ENCODE measurements around the gene MFN2. TPM values are rescaled to one million over a fixed set of nuclear protein-coding genes. Genes with fewer than 3 reads are reported as not detected.

The MFN2 gene
- total and polyA plus RNA-seq, 9 of the 15 experiments (the other 6 are each of a cell fraction or from before 2014, with no cell fraction given) = 10.5 to 158 (median 87.1) TPM

- H4K20me1 ChIP-seq (replicated peaks; ENCODE audit: control insufficient read depth, insufficient read depth, low read length) = no peaks in the 10 kb centered on the region
- DNase-seq (ENCODE audit: extremely low read depth in 1 of 4, low spot score in 3 of 4) (peak in 1 of 4 experiments; percentile 33), FAIRE-seq (no peak), ATAC-seq (no peak)
- peaks cover 18% of the 10 kb centered on the region for H3K79me2 ChIP-seq (ENCODE audit: control insufficient read depth, insufficient read depth, low read length)
- peaks cover 3% of the 10 kb centered on the region for H3K9me1 ChIP-seq (ENCODE audit: control insufficient read depth, insufficient read depth, low read length)
- BruUV-seq (replicated peaks) = no TSS peak
- peaks cover 31% of the 10 kb centered on the region for H3K36me3 ChIP-seq (ENCODE audit: control insufficient read depth, insufficient read depth, low read length)
- H2AFZ ChIP-seq (ENCODE audit: low read depth, low read length) = no peak overlapping the region
- no peak overlapping the region for H3K9ac ChIP-seq (ENCODE audit: insufficient read depth in 1 of 2, low read depth in 2 of 2, low read length in 2 of 2)
- H3K9me3 ChIP-seq (replicated peaks; ENCODE audit: control insufficient read depth, insufficient read depth, low read depth, low read length) = no peaks in the 10 kb centered on the region
- peak overlapping the region; percentile 8; the same call in 1 of the 3 replicates for H3K27ac ChIP-seq (ENCODE audit: extremely low read depth, low read depth, low read length)
- WGBS (ENCODE audit: insufficient coverage, low coverage, missing lambda C conversion rate) = 83% methylated on average over 1 of the region's 3 CpGs
- ChIA-PET POLR2A (interaction anchor here (0.7 to 5.2 kb wide), 3 partner anchors 11 to 212 kb away, joined by 3 to 23 read pairs (median 5); no protein-coding TSS in a partner anchor), CTCF (ENCODE audit: low intra/inter-chr PET ratio) (no interaction called here)
- peaks cover 42 to 55% of the 10 kb centered on the region in 2 experiments for H3K4me1 ChIP-seq (replicated peaks in 1 of 2; ENCODE audit: control insufficient read depth in 2 of 2, insufficient read depth in 2 of 2, low read length in 2 of 2)
- no peak overlapping the region for H3K4me2 ChIP-seq (ENCODE audit: insufficient read depth, low read length)
- in situ Hi-C loops (cut with MboI) (no loop called here), intact Hi-C loops (cut with micrococcal nuclease) (loop anchor here (5.0 kb wide), 3 partner anchors 61 to 109 kb away; partner anchors contain the start of gene PLOD1)
- no peaks in the 10 kb centered on the region for H3K27me3 ChIP-seq (ENCODE audit: control insufficient read depth in 2 of 2, insufficient read depth in 2 of 2, low read length in 2 of 2)
- no peak overlapping the region for H3K4me3 ChIP-seq
- TF ChIP-seq RCOR1 (IDR thresholded peaks at IDR 0.05; ENCODE audit: borderline replicate concordance in 1 of 2, low read depth in 2 of 2, low read length in 2 of 2) = 0 out of 4 replicates have a peak, but pooled peaks of 1 of the 2 experiments have one; percentile 22
- TF ChIP-seq HDAC1 (IDR thresholded peaks at IDR 0.05) = 0 out of 4 replicates have a peak, but pooled peaks of 1 of the 2 experiments have one; percentile 13
- TF ChIP-seq MBD1 (CRISPR knock-in tag; IDR thresholded peaks at IDR 0.05) = no peak
- peak; percentile 67 to 78 for TF ChIP-seq KDM1A (IDR thresholded peaks at IDR 0.05)
- no peak; the same call in 1 of the 2 replicates for TF ChIP-seq CBX1 (IDR thresholded peaks at IDR 0.05; ENCODE audit: low read depth)
- TF ChIP-seq NR1H2 (CRISPR knock-in tag; IDR thresholded peaks at IDR 0.05) = no peak
- no peak for TF ChIP-seq BRF2 (IDR thresholded peaks at IDR 0.05; ENCODE audit: borderline replicate concordance, insufficient read depth, insufficient read length)
- TF ChIP-seq RBM25 (IDR thresholded peaks at IDR 0.05; ENCODE audit: low read depth, low read length, severe bottlenecking) = peak; percentile 87
- no peak for TF ChIP-seq GATAD2B (IDR thresholded peaks at IDR 0.05; ENCODE audit: borderline replicate concordance)
- TF ChIP-seq GTF2E2 (tag; IDR thresholded peaks at IDR 0.05) = no peak
- TF ChIP-seq, protein P1, sequence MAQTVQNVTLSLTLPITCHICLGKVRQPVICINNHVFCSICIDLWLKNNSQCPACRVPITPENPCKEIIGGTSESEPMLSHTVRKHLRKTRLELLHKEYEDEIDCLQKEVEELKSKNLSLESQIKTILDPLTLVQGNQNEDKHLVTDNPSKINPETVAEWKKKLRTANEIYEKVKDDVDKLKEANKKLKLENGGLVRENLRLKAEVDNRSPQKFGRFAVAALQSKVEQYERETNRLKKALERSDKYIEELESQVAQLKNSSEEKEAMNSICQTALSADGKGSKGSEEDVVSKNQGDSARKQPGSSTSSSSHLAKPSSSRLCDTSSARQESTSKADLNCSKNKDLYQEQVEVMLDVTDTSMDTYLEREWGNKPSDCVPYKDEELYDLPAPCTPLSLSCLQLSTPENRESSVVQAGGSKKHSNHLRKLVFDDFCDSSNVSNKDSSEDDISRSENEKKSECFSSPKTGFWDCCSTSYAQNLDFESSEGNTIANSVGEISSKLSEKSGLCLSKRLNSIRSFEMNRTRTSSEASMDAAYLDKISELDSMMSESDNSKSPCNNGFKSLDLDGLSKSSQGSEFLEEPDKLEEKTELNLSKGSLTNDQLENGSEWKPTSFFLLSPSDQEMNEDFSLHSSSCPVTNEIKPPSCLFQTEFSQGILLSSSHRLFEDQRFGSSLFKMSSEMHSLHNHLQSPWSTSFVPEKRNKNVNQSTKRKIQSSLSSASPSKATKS (CRISPR knock-in tag; IDR thresholded peaks at IDR 0.05) = no peak
- TF ChIP-seq ZNF507 (tag; conservative IDR thresholded peaks at IDR 0.05) = no peak
- TF ChIP-seq ZZZ3 (IDR thresholded peaks at IDR 0.05) = no peak
- no peak for TF ChIP-seq HBP1 (CRISPR knock-in tag; IDR thresholded peaks at IDR 0.05)
- no peak for TF ChIP-seq SAFB2 (IDR thresholded peaks at IDR 0.05; ENCODE audit: borderline replicate concordance, low read depth, low read length, severe bottlenecking)
- peak; percentile 97 for TF ChIP-seq BCOR (IDR thresholded peaks at IDR 0.05)
- TF ChIP-seq TRIM24 (IDR thresholded peaks at IDR 0.05) = peak in 1 of 2 experiments; percentile 37; a peak in 2 of 4 replicates
- no peak for TF ChIP-seq TRIM28 (IDR thresholded peaks at IDR 0.05)
Measured at GRCh38 chr1:12016182-12016581, 35.9 kb downstream of the MFN2 start.
